ENCODE results near the gene MOGAT3. TPM values are rescaled to one million over a fixed set of nuclear protein-coding genes. Genes with fewer than 3 reads are reported as not detected.

Gene MOGAT3
- total RNA-seq, 4 donors from 2014 or later: not detected

- H3K4me3 ChIP-seq: no peak overlapping the region
Observed at GRCh38 chr7:101166648-101166908, 34.3 kb downstream of the MOGAT3 start.

GRCh38 chr7:101165958-101166647 lies 34.7 kb downstream of the MOGAT3 start:
- intact Hi-C loops (cut with DNase I; ENCODE audit: low total_unique reads): no loop called here
- no peak overlapping the region for H3K27ac ChIP-seq
- no peak for DNase-seq
- no peaks in the 10 kb centered on the region for H3K36me3 ChIP-seq
- H3K27me3 ChIP-seq: peaks cover 39 to 55% of the 10 kb centered on the region in 2 donors
- TF ChIP-seq CTCF (IDR thresholded peaks at IDR 0.05): no peak
- no peak for TF ChIP-seq POLR2A (IDR thresholded peaks at IDR 0.05)
- H3K4me3 ChIP-seq: no peak overlapping the region
- peaks cover 6 to 23% of the 10 kb centered on the region in 2 donors for H3K4me1 ChIP-seq
- H3K9me3 ChIP-seq: no peaks in the 10 kb centered on the region

More at GRCh38 chr7:101166648-101166908, 34.3 kb downstream of the MOGAT3 start:
- H3K36me3 ChIP-seq: no peaks in the 10 kb centered on the region
- H3K27me3 ChIP-seq: peaks cover 39 to 59% of the 10 kb centered on the region in 2 donors
- DNase-seq: no peak
- H3K9me3 ChIP-seq: no peaks in the 10 kb centered on the region
- intact Hi-C loops (cut with DNase I; ENCODE audit: low total_unique reads): no loop called here
- H3K27ac ChIP-seq: no peak overlapping the region
- TF ChIP-seq CTCF (IDR thresholded peaks at IDR 0.05) (no peak), POLR2A (IDR thresholded peaks at IDR 0.05) (no peak)
- peaks cover 6 to 23% of the 10 kb centered on the region in 2 donors for H3K4me1 ChIP-seq

- DNase-seq: peak; percentile 77 to 85
- intact Hi-C loops (cut with DNase I; ENCODE audit: low total_unique reads): no loop called here
- H3K36me3 ChIP-seq: no peaks in the 10 kb centered on the region
- H3K4me3 ChIP-seq: no peak within 1 kb of the TSS
- no peaks in the 10 kb centered on the region for H3K9me3 ChIP-seq
- TF ChIP-seq POLR2A (IDR thresholded peaks at IDR 0.05) (no peak), CTCF (IDR thresholded peaks at IDR 0.05) (no peak)
- peaks cover 39 to 47% of the 10 kb centered on the region in 2 donors for H3K27me3 ChIP-seq
- H3K4me1 ChIP-seq: peaks cover 6 to 23% of the 10 kb centered on the region in 2 donors
- no peak within 1 kb of the TSS for H3K27ac ChIP-seq
Observed at GRCh38 chr7:101165075-101165957, 35.5 kb downstream of the MOGAT3 start, which contains the start of gene VGF. Gene VGF, minus strand, starts transcription at chr7:101165569. Its CDS starts 726 bp downstream, at chr7:101164843.

GRCh38 chr7:101164071-101164840 lies 36.6 kb downstream of the MOGAT3 start:
- peak overlapping the region in 1 of 2 donors; percentile 36 for H3K4me3 ChIP-seq
- no peaks in the 10 kb centered on the region for H3K36me3 ChIP-seq
- peaks cover 30 to 36% of the 10 kb centered on the region in 2 donors for H3K27me3 ChIP-seq
- no peak for DNase-seq
- intact Hi-C loops (cut with DNase I; ENCODE audit: low total_unique reads): no loop called here
- H3K27ac ChIP-seq: no peak overlapping the region
- H3K4me1 ChIP-seq: peaks cover 6 to 23% of the 10 kb centered on the region in 2 donors
- H3K9me3 ChIP-seq: no peaks in the 10 kb centered on the region
- no peak for TF ChIP-seq POLR2A (IDR thresholded peaks at IDR 0.05)
- TF ChIP-seq CTCF (IDR thresholded peaks at IDR 0.05): no peak

All from uterus (tissue), 4 donors.